Gastroesophageal sphincter (tissue), 4 donors: ENCODE results near the gene ENOSF1. TPM values are rescaled to one million over a fixed set of nuclear protein-coding genes. Genes with fewer than 3 reads are reported as not detected.
"Not testable (repeated sequence)": the region's sequence is repeated elsewhere in the genome, so short reads cannot be mapped to it uniquely, and the experiment has no call there.

Experiments
- ATAC-seq: fragments of 150-250 bp; one replicate; pipeline ENCODE4 v1.9.1; 2016; ENCODE audit warnings: mild to moderate bottlenecking, moderate library complexity
- H3K27ac ChIP-seq, 4 donors: fragments of 200-600 bp; sonication (generic) in 3 of 4; 1 replicate in 3 of 4; 2 replicates in 1 of 4; pipeline ENCODE4 v1.5.1; 2016 to 2019
- H3K27me3 ChIP-seq: fragments of 200-600 bp; sonication (generic); one replicate; pipeline ENCODE4 v1.5.1; 2019
- H3K36me3 ChIP-seq, 2 donors: fragments of 200-600 bp; sonication (generic); one replicate each; pipeline ENCODE4 v1.5.1; 2019; ENCODE audit warnings: control low read depth in 1 of 2
- H3K4me1 ChIP-seq, 3 donors: fragments of 200-600 bp; sonication (generic); 1 replicate in 2 of 3; 2 replicates in 1 of 3; pipeline ENCODE4 v1.5.1; 2016 to 2019; ENCODE audit warnings: control low read depth in 2 of 3
- H3K4me3 ChIP-seq, 2 donors: fragments of 200-600 bp; sonication (generic); one replicate each; pipeline ENCODE4 v1.5.1; 2019; ENCODE audit warnings: mild to moderate bottlenecking in 1 of 2, moderate library complexity in 1 of 2
- H3K9me3 ChIP-seq, 3 donors: fragments of 200-600 bp; sonication (generic); one replicate each; pipeline ENCODE4 v1.5.1; 2017 to 2019; ENCODE audit warnings: control low read depth in 2 of 3
- EP300 ChIP-seq: sonication (generic); formaldehyde crosslinking; IDR thresholded peaks from one replicate; pipeline ENCODE4 v1.6.1; 2017; ENCODE audit warnings: antibody characterized with exemption, mild to moderate bottlenecking
- POLR2A ChIP-seq, 2 donors: fragments of 450-650 bp; IDR thresholded peaks; one replicate each; pipeline ENCODE4 v1.6.1; 2017; ENCODE audit warnings: antibody characterized with exemption in 2 of 2, mild to moderate bottlenecking in 2 of 2, moderate library complexity in 1 of 2
- POLR2AphosphoS5 ChIP-seq: sonication (generic); formaldehyde crosslinking; IDR thresholded peaks from one replicate; pipeline ENCODE4 v1.6.1; 2017; ENCODE audit warnings: antibody characterized with exemption
- WGBS, 2 donors: methylation state at CpG; one replicate each; pipeline ENCODE4 v1.1.5; 2018; ENCODE audit warnings: low coverage in 1 of 2; 5-methylcytosine and 5-hydroxymethylcytosine counted together
- total RNA-seq, 4 donors: library from RNA; depleted of rRNA; stranded (reverse); fragments of >200 nt; gene quantifications; one replicate each; pipeline ENCODE4 v1.1.0, GENCODE V29; 2016
- TF ChIP-seq, protein P1 (sequence below), 4 experiments: fragments of 200-600 bp in 2 of 4; fragments of 450-650 bp in 2 of 4; sonication (generic) in 1 of 4; IDR thresholded peaks; one replicate each; pipeline ENCODE4 v1.5.1; 2017 to 2019; ENCODE audit warnings: antibody characterized with exemption in 4 of 4, mild to moderate bottlenecking in 2 of 4, moderate library complexity in 2 of 4

ENOSF1 gene
- total RNA-seq, result 10 to 100 TPM; 16.2 to 80.2 (median 37.1) TPM

DNA sequence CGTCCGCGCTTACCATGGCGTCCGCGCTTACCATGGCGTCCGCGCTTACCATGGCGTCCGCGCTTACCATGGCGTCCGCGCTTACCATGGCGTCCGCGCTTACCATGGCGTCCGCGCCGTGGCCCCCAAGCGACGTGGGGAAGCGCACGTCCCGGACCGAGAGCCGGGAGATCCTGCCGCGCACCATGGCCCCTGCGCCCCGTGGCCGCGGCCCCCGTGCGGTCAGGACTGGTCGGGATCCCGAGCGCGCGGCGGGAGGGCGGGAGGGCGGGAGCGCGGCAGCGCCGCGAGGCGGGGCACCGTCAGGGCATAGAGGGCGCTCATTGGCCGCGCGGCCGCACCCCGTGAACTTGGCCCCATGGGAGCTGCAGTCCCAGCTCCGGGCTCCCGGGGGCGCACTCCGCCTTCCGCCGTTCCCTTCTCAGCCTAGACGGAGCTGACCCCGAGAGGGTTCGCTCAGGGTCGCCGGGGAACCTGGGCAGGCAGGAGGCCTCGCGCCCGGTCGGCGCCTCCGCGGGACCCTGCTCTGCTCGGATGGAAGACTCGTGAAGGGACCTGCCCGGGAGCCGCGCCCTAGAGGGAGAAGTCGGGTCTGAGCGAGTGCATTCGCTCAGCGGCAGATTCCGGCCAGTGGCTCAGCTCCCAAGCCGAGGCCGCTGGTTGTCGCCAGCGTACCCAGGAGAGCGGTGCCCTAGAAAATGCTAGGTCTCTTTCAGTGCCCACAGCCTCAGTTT, at the start of gene ENOSF1:
Gene ENOSF1, minus strand, starts transcription at position 230 of the 734 bp plus-strand sequence. Its CDS starts 43 bp downstream, at position 187.
- peaks cover 0 to 5% (median 0%) of the 10 kb centered on the region in 3 donors for H3K9me3 ChIP-seq
- peak; percentile 33 to 43 for TF ChIP-seq POLR2A (IDR thresholded peaks at IDR 0.05)
- peak; percentile 48 for TF ChIP-seq POLR2AphosphoS5
- TF ChIP-seq, protein P1, sequence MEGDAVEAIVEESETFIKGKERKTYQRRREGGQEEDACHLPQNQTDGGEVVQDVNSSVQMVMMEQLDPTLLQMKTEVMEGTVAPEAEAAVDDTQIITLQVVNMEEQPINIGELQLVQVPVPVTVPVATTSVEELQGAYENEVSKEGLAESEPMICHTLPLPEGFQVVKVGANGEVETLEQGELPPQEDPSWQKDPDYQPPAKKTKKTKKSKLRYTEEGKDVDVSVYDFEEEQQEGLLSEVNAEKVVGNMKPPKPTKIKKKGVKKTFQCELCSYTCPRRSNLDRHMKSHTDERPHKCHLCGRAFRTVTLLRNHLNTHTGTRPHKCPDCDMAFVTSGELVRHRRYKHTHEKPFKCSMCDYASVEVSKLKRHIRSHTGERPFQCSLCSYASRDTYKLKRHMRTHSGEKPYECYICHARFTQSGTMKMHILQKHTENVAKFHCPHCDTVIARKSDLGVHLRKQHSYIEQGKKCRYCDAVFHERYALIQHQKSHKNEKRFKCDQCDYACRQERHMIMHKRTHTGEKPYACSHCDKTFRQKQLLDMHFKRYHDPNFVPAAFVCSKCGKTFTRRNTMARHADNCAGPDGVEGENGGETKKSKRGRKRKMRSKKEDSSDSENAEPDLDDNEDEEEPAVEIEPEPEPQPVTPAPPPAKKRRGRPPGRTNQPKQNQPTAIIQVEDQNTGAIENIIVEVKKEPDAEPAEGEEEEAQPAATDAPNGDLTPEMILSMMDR (IDR thresholded peaks at IDR 0.05), result peak; percentile 57 to 94 (median 78)
- no peak for TF ChIP-seq EP300
- WGBS, 2 donors, result 0% methylated on average over 3 of the region's 91 CpGs; no CpG with 5 or more reads in 1 of the 2 donors

DNA sequence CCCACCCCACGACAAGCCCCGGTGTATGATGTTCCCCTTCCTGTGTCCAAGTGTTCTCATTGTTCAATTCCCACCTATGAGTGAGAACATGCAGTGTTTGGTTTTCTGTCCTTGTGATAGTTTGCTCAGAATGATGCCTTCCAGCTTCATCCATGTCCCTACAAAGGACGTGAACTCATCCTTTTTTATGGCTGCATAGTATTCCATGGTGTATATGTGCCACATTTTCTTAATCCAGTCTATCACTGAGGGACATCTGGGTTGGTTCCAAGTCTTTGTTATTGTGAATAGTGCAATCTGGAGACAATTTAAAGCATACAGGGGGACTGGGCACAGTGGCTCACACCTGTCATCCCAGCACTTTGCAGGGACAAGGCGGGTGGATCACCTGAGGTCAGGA, 47.4 kb upstream of the ENOSF1 start:
- H3K27me3 ChIP-seq, ATAC-seq, H3K27ac ChIP-seq, H3K4me3 ChIP-seq, H3K9me3 ChIP-seq: not testable (repeated sequence)
- Histone ChIP-seq H3K36me3 (peaks cover 0 to 13% of the 10 kb centered on the region in 2 donors), H3K4me1 (peaks cover 0 to 10% (median 0%) of the 10 kb centered on the region in 3 donors)
- 100% methylated on average over 1 of the region's 4 CpGs for WGBS, 2 donors

More for the DNA sequence above, at the start of gene ENOSF1:
- Histone ChIP-seq H3K27me3 (no peaks in the 10 kb centered on the region), H3K4me1 (peaks cover 0 to 38% (median 0%) of the 10 kb centered on the region in 3 donors), H3K27ac (peak within 1 kb of the TSS; percentile 81 to 89 (median 84)), H3K36me3 (peaks cover 0 to 14% of the 10 kb centered on the region in 2 donors), H3K4me3 (peak within 1 kb of the TSS; percentile 71 to 85)
- ATAC-seq, result peak; percentile 97

- H3K4me3 ChIP-seq, result no peak overlapping the region
- peaks cover 0 to 31% of the 10 kb centered on the region in 2 donors for H3K36me3 ChIP-seq
- H3K27ac ChIP-seq, result no peak overlapping the region
- no peaks in the 10 kb centered on the region for H3K9me3 ChIP-seq
- H3K4me1 ChIP-seq, result peaks cover 0 to 12% (median 0%) of the 10 kb centered on the region in 3 donors
- no peak for ATAC-seq
- no peak for TF ChIP-seq POLR2A (IDR thresholded peaks at IDR 0.05)
- TF ChIP-seq, protein P1 (IDR thresholded peaks at IDR 0.05), result no peak
- TF ChIP-seq EP300, result no peak
- TF ChIP-seq POLR2AphosphoS5, result no peak
- 50 to 75% methylated on average over 1 to 2 of the region's 2 CpGs for WGBS, 2 donors
- H3K27me3 ChIP-seq, result no peaks in the 10 kb centered on the region
Measured at GRCh38 chr18:755506-755905, 43.1 kb upstream of the ENOSF1 start.

- no peak overlapping the region for H3K27ac ChIP-seq
- TF ChIP-seq, protein P1 (IDR thresholded peaks at IDR 0.05), result no peak
- TF ChIP-seq POLR2A (IDR thresholded peaks at IDR 0.05), result no peak
- no peak for TF ChIP-seq EP300
- TF ChIP-seq POLR2AphosphoS5, result no peak
- no peak overlapping the region for H3K4me3 ChIP-seq
- ATAC-seq, result no peak
- WGBS, 2 donors, result 100% methylated on average over 1 of the region's 1 CpG
- H3K36me3 ChIP-seq, result peaks cover 0 to 36% of the 10 kb centered on the region in 2 donors
- no peaks in the 10 kb centered on the region for H3K9me3 ChIP-seq
- H3K27me3 ChIP-seq, result no peaks in the 10 kb centered on the region
- H3K4me1 ChIP-seq, result peaks cover 0 to 17% (median 0%) of the 10 kb centered on the region in 3 donors
Measured at GRCh38 chr18:754656-755055, 42.2 kb upstream of the ENOSF1 start.

DNA sequence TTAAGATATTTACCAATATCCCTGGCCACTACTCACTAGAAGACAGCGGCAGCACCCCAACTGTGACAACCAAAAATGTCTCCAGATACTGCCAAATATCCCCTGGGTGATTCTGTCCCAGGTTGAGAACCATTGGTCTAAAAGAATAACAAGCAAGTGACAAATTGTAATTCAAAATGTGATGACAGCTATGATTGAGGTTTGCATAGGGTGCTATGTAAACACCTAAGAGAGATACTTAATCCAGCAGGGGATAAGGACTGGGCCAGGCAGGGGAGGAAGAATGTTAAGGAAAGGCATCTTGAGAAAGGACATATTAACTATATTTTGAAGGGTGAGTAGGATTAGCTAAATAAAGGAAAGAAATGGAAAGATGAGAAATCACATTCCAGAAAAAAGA, 38.0 kb upstream of the ENOSF1 start:
- peaks cover 0 to 61% of the 10 kb centered on the region in 2 donors for H3K36me3 ChIP-seq
- H3K9me3 ChIP-seq, result no peaks in the 10 kb centered on the region
- ATAC-seq, result no peak
- no peak overlapping the region for H3K27ac ChIP-seq
- H3K4me3 ChIP-seq, result no peak overlapping the region
- WGBS, 2 donors, result 57 to 88% methylated on average over 1 of the region's 1 CpG
- H3K4me1 ChIP-seq, result peaks cover 0 to 17% (median 0%) of the 10 kb centered on the region in 3 donors
- no peaks in the 10 kb centered on the region for H3K27me3 ChIP-seq
- TF ChIP-seq, protein P1 (IDR thresholded peaks at IDR 0.05), result no peak
- TF ChIP-seq EP300, result no peak
